Neural progenitor cell (in vitro differentiated cells): Measurements from ENCODE around the gene EMILIN3.

ENCODE experiments used
- CTCF ChIP-seq: fragments of 200-600 bp; sonication (generic); IDR thresholded peaks from 2 replicates; pipeline ENCODE4 v1.5.1; 2017; ENCODE audit warnings: antibody characterized with exemption, mild to moderate bottlenecking
- EZH2phosphoT487 ChIP-seq: fragments of 200-600 bp; sonication (generic); IDR thresholded peaks from 2 replicates; pipeline ENCODE4 v1.6.1; 2017; ENCODE audit warnings: antibody characterized with exemption

GRCh38 chr20:41361757-41362747, 4.6 kb downstream of the EMILIN3 start:
- no peak for TF ChIP-seq CTCF
- no peak for TF ChIP-seq EZH2phosphoT487
